ENCODE results near the gene UBA5. TPM values are rescaled to one million over a fixed set of nuclear protein-coding genes. Genes with fewer than 3 reads are reported as not detected.

Gene UBA5
- total and polyA plus RNA-seq, 4 experiments from 2014 or later: 33.0 to 44.5 (median 33.4) TPM

GRCh38 chr3:132722165-132723023 lies 62.3 kb downstream of the UBA5 start, which contains the start of gene NPHP3:
Gene NPHP3 (minus strand): TSS chr3:132722409. CDS start chr3:132722355, 54 bp downstream.
- peak within 1 kb of the TSS; percentile 79 to 94 (median 91) for H3K27ac Mint-ChIP-seq
- H3K4me1 Mint-ChIP-seq: peaks cover 29 to 49% (median 41%) of the 10 kb centered on the region in 4 donors
- intact Hi-C loops (cut with micrococcal nuclease): loop anchor here (1.0 to 10.0 kb wide), 12 partner anchors 62 to 1976 kb away; partner anchors contain the start of genes ASTE1, ATP2C1, CDV3 and CEP63
- Histone ChIP-seq H3K27me3 (ENCODE audit: insufficient read depth, low read length) (no peaks in the 10 kb centered on the region), H3K36me3 (ENCODE audit: insufficient read depth, low read length) (peaks cover 5% of the 10 kb centered on the region), H3K9me3 (ENCODE audit: control insufficient read depth in 1 of 2, low read length in 2 of 2) (no peaks in the 10 kb centered on the region), H3K4me3 (ENCODE audit: low read length in 2 of 2) (peak within 1 kb of the TSS; percentile 44 to 81), H3K4me1 (ENCODE audit: insufficient read depth, low read length) (peaks cover 30% of the 10 kb centered on the region), H3K27ac (ENCODE audit: low read depth, low read length) (peak within 1 kb of the TSS; percentile 80)
- ChIA-PET CTCF (ENCODE audit: partially characterized antibody) (interaction anchor here (1.5 to 6.7 kb wide), 2 partner anchors 702 to 850 kb away, joined by 4 to 145 read pairs; no protein-coding TSS in a partner anchor), POLR2A (ENCODE audit: partially characterized antibody) (interaction anchor here (0.5 to 3.8 kb wide), 6 partner anchors 10 to 853 kb away, joined by 3 to 24 read pairs (median 6); partner anchors contain the start of genes CDV3, DNAJC13 and UBA5)
- peaks cover 0 to 1% of the 10 kb centered on the region in 2 donors for H3K27me3 Mint-ChIP-seq
- no peaks in the 10 kb centered on the region for H3K9me3 Mint-ChIP-seq
- DNase-seq: peak; percentile 87 to 95 (median 91)
- peaks cover 6 to 25% of the 10 kb centered on the region in 2 donors for H3K36me3 Mint-ChIP-seq
- H3K4me3 Mint-ChIP-seq: peak within 1 kb of the TSS; percentile 90 to 96 (median 92)

GRCh38 chr3:132723024-132723950 lies 63.2 kb downstream of the UBA5 start:
- H3K9me3 Mint-ChIP-seq: no peaks in the 10 kb centered on the region
- H3K4me3 ChIP-seq (ENCODE audit: low read length in 2 of 2): peak overlapping the region; percentile 38 to 76
- peaks cover 4% of the 10 kb centered on the region for H3K36me3 ChIP-seq (ENCODE audit: insufficient read depth, low read length)
- no peak for DNase-seq
- CTCF ChIA-PET (ENCODE audit: partially characterized antibody): interaction anchor here (0.7 to 6.7 kb wide), 2 partner anchors 701 to 1751 kb away, joined by 3 to 145 read pairs; no protein-coding TSS in a partner anchor
- POLR2A ChIA-PET (ENCODE audit: partially characterized antibody): interaction anchor here (0.9 to 3.8 kb wide), 3 partner anchors 306 to 852 kb away, joined by 5 to 24 read pairs (median 6); partner anchors contain the start of genes CDV3 and DNAJC13
- H3K9me3 ChIP-seq (ENCODE audit: control insufficient read depth in 1 of 2, low read length in 2 of 2): no peaks in the 10 kb centered on the region
- H3K27me3 Mint-ChIP-seq: peaks cover 0 to 1% of the 10 kb centered on the region in 2 donors
- peak overlapping the region; percentile 76 to 92 (median 87) for H3K27ac Mint-ChIP-seq
- peaks cover 30% of the 10 kb centered on the region for H3K4me1 ChIP-seq (ENCODE audit: insufficient read depth, low read length)
- no peaks in the 10 kb centered on the region for H3K27me3 ChIP-seq (ENCODE audit: insufficient read depth, low read length)
- peak overlapping the region; percentile 48 for H3K27ac ChIP-seq (ENCODE audit: low read depth, low read length)
- peaks cover 28 to 49% (median 40%) of the 10 kb centered on the region in 4 donors for H3K4me1 Mint-ChIP-seq
- peak overlapping the region; percentile 84 to 90 (median 87) for H3K4me3 Mint-ChIP-seq
- intact Hi-C loops (cut with micrococcal nuclease): loop anchor here (2.0 to 10.0 kb wide), 8 partner anchors 62 to 1976 kb away; partner anchors contain the start of genes ASTE1, ATP2C1, NEK11 and NUDT16
- H3K36me3 Mint-ChIP-seq: peaks cover 6 to 22% of the 10 kb centered on the region in 2 donors

- no peaks in the 10 kb centered on the region for H3K9me3 ChIP-seq (ENCODE audit: control insufficient read depth in 1 of 2, low read length in 2 of 2)
- CTCF ChIA-PET (ENCODE audit: partially characterized antibody): interaction anchor here (0.7 to 6.7 kb wide), 24 partner anchors 8 to 1757 kb away, joined by 3 to 145 read pairs (median 3); partner anchors contain the start of gene CDV3
- peaks cover under 1 to 13% of the 10 kb centered on the region in 2 donors for H3K27me3 Mint-ChIP-seq
Observed at GRCh38 chr3:132726341-132726823, 66.3 kb downstream of the UBA5 start.

More at GRCh38 chr3:132726341-132726823, 66.3 kb downstream of the UBA5 start:
- Mint-ChIP-seq H3K27ac (peak overlapping the region in 1 of 7 donors; percentile 60), H3K4me3 (no peak overlapping the region), H3K36me3 (peaks cover 0 to 5% of the 10 kb centered on the region in 2 donors), H3K4me1 (peaks cover 5 to 18% (median 12%) of the 10 kb centered on the region in 4 donors), H3K9me3 (no peaks in the 10 kb centered on the region)
- Histone ChIP-seq H3K36me3 (ENCODE audit: insufficient read depth, low read length) (no peaks in the 10 kb centered on the region), H3K27ac (ENCODE audit: low read depth, low read length) (no peak overlapping the region), H3K27me3 (ENCODE audit: insufficient read depth, low read length) (no peaks in the 10 kb centered on the region), H3K4me3 (ENCODE audit: low read length in 2 of 2) (no peak overlapping the region), H3K4me1 (ENCODE audit: insufficient read depth, low read length) (peaks cover 11% of the 10 kb centered on the region)
- POLR2A ChIA-PET (ENCODE audit: partially characterized antibody): interaction anchor here (0.9 to 1.3 kb wide), 4 partner anchors 18 to 1759 kb away, joined by 3 to 5 read pairs (median 3); partner anchors contain the start of genes ANAPC13 and CEP63
- intact Hi-C loops (cut with micrococcal nuclease): loop anchor here (1.0 to 10.0 kb wide), 7 partner anchors 651 to 1508 kb away; partner anchors contain the start of gene SRPRB
- DNase-seq: peak in 4 of 5 donors; percentile 62 to 68 (median 65)

Other genes with a start within 250 kb of the UBA5 start
- gene DNAJC13, start 242.8 kb upstream of the UBA5 start, total RNA-seq: 10 to 100 TPM; 43.1 to 43.5 TPM
- 10 to 100 TPM in 1 of 2 donors, 1 to 10 TPM in 1; 7.4 to 10.5 TPM for gene DNAJC13, start 242.8 kb upstream of the UBA5 start, polyA plus RNA-seq
- gene ACKR4, start 63.1 kb upstream of the UBA5 start, total RNA-seq: under 1 TPM in 1 of 2 experiments, not detected in 1; 0.17 TPM
- under 1 TPM in 1 of 2 donors, not detected in 1; 0.22 TPM for gene ACKR4, start 63.1 kb upstream of the UBA5 start, polyA plus RNA-seq
- gene ACAD11, start 520 bp upstream of the UBA5 start, total RNA-seq: 10 to 100 TPM; 21.6 to 26.9 TPM
- 1 to 10 TPM; 1.7 to 4.6 TPM for gene ACAD11, start 520 bp upstream of the UBA5 start, polyA plus RNA-seq
- 10 to 100 TPM; 68.0 to 72.9 TPM for gene NPHP3, start 62.1 kb downstream of the UBA5 start, total RNA-seq
- 1 to 10 TPM; 1.7 to 4.0 TPM for gene NPHP3, start 62.1 kb downstream of the UBA5 start, polyA plus RNA-seq

All from CD4-positive, alpha-beta memory T cell (primary cell).